ENCODE measurements around the gene ASIC2.

- TF ChIP-seq CTCF (IDR thresholded peaks at IDR 0.05; ENCODE audit: insufficient read depth, low read length, poor library complexity, severe bottlenecking) (no peak), EZH2phosphoT487 (conservative IDR thresholded peaks at IDR 0.05; ENCODE audit: low read length) (no peak)
Observed at GRCh38 chr17:33192951-33193911, 99.9 kb downstream of the ASIC2 start.

All from SU-DHL-6 (cell line).